K562 (cell line): ENCODE data around the gene PPIL6. TPM values are rescaled to one million over a fixed set of nuclear protein-coding genes. Genes with fewer than 3 reads are reported as not detected.

Source experiments
- ATAC-seq: fragments of 200-7000 bp; cut with Tn5 transposase; 3 replicates; pipeline ENCODE4 v1.9.1; 2020; ENCODE audit warnings: moderate library complexity
- BruUV-seq: library from RNA; stranded (reverse); fragments of 400-500 nt; replicated peaks from 2 replicates; lab custom pipeline; 2021; lab: Mats Ljungman, UMichigan
- CTCF ChIA-PET: fragments of 300-600 bp; formaldehyde crosslinking; extraction: SDS; loops from one replicate; lab custom pipeline; 2021; ENCODE audit warnings: low intra/inter-chr PET ratio; lab: Yijun Ruan, JAX
- POLR2A ChIA-PET: fragments of 300-600, 350-650 bp; sonication (Branson Sonifier 250); formaldehyde crosslinking; extraction: SDS; loops from one replicate; lab custom pipeline; 2021; ENCODE audit warnings: antibody characterized with exemption, inconsistent platforms; lab: Yijun Ruan, JAX
- DNase-seq, 4 experiments: peaks; one replicate each; pipeline versions ENCODE4 v3.0.0 to v3.0.0-alpha.2; 2011 to 2018; ENCODE audit warnings: low spot score in 3 of 4, mixed read lengths in 3 of 4; ENCODE audit errors: extremely low read depth in 1 of 4
- FAIRE-seq: peaks from 2 replicates; lab custom pipeline; 2011; peaks lifted over from hg19 to GRCh38; lab: Jason Lieb, UNC
- H2AFZ ChIP-seq: 2 replicates; pipeline ENCODE4 v1.6.0; 2011; ENCODE audit warnings: low read depth, low read length, control low read depth, inconsistent platforms
- H3K27ac ChIP-seq: fragments of 200-600 bp; 3 replicates; pipeline ENCODE4 v1.8.0; 2011; ENCODE audit warnings: low read depth, mild to moderate bottlenecking, control low read depth, inconsistent platforms, low read length, moderate library complexity, mixed read lengths; ENCODE audit errors: extremely low read depth
- H3K27me3 ChIP-seq, 2 experiments: fragments of 300-600 bp in 1 of 2; 2 replicates in 1 of 2; 3 replicates in 1 of 2; pipeline versions ENCODE4 v1.6.0 to v1.8.0; 2011; ENCODE audit warnings: inconsistent platforms in 2 of 2, low read length in 2 of 2, mild to moderate bottlenecking in 1 of 2, mixed read lengths in 1 of 2, moderate library complexity in 1 of 2; ENCODE audit not compliant: control insufficient read depth in 2 of 2, insufficient read depth in 2 of 2
- H3K36me3 ChIP-seq: fragments of 300-600 bp; 3 replicates; pipeline ENCODE4 v1.8.0; 2011; ENCODE audit warnings: mild to moderate bottlenecking, low read length, inconsistent platforms; ENCODE audit not compliant: control insufficient read depth, insufficient read depth
- H3K4me1 ChIP-seq, 2 experiments: fragments of 200-600 bp in 1 of 2; replicated peaks in 1 of 2; 2 replicates in 1 of 2; 3 replicates in 1 of 2; pipeline versions ENCODE4 v1.5.1 to v1.8.0; 2011; ENCODE audit warnings: inconsistent platforms in 2 of 2, low read length in 2 of 2, mild to moderate bottlenecking in 1 of 2, mixed read lengths in 1 of 2, moderate library complexity in 1 of 2; ENCODE audit not compliant: control insufficient read depth in 2 of 2, insufficient read depth in 2 of 2
- H3K4me2 ChIP-seq: 2 replicates; pipeline ENCODE4 v1.6.1; 2011; ENCODE audit warnings: low read length, control low read depth, inconsistent platforms, mixed read lengths; ENCODE audit not compliant: insufficient read depth
- H3K4me3 ChIP-seq: fragments of 200-600 bp; sonication (generic), shearing (Covaris generic); 2 replicates; pipeline ENCODE4 v1.5.1; 2016; ENCODE audit warnings: control low read depth, inconsistent platforms
- H3K79me2 ChIP-seq: fragments of 200-600 bp; 3 replicates; pipeline ENCODE4 v1.8.0; 2011; ENCODE audit warnings: low read length, inconsistent platforms; ENCODE audit not compliant: control insufficient read depth, insufficient read depth
- H3K9ac ChIP-seq, 2 experiments: 2 replicates each; pipeline versions ENCODE4 v1.6.0 to v1.6.1; 2011; ENCODE audit warnings: low read depth in 2 of 2, low read length in 2 of 2, control low read depth in 1 of 2, inconsistent platforms in 1 of 2, mild to moderate bottlenecking in 1 of 2, mixed read lengths in 1 of 2; ENCODE audit not compliant: insufficient read depth in 1 of 2
- H3K9me1 ChIP-seq: one replicate; pipeline ENCODE4 v1.6.0; 2011; ENCODE audit warnings: inconsistent platforms, mild to moderate bottlenecking, low read length, moderate library complexity; ENCODE audit not compliant: control insufficient read depth, insufficient read depth
- H3K9me3 ChIP-seq: replicated peaks from 2 replicates; pipeline ENCODE4 v1.5.1; 2011; ENCODE audit warnings: low read depth, low read length, inconsistent platforms; ENCODE audit not compliant: control insufficient read depth, insufficient read depth
- H4K20me1 ChIP-seq: replicated peaks from 2 replicates; pipeline ENCODE4 v1.6.1; 2011; ENCODE audit warnings: low read length, inconsistent platforms, mixed read lengths; ENCODE audit not compliant: control insufficient read depth, insufficient read depth
- CBFB ChIP-seq: sonication (generic); formaldehyde crosslinking; IDR thresholded peaks from 2 replicates; pipeline ENCODE4 v1.4.0; 2020; ENCODE audit warnings: mild to moderate bottlenecking, missing genetic modification reagents
- CBX5 ChIP-seq: IDR thresholded peaks from 2 replicates; pipeline ENCODE4 v1.6.1; 2014; ENCODE audit warnings: low read depth, borderline replicate concordance
- CHD4 ChIP-seq: fragments of 200-600 bp; sonication (generic); IDR thresholded peaks from 3 replicates; pipeline ENCODE4 v1.6.1; 2012; ENCODE audit warnings: low read depth, mild to moderate bottlenecking, mixed read lengths, low read length, inconsistent platforms; ENCODE audit not compliant: insufficient read depth, insufficient replicate concordance, poor library complexity, severe bottlenecking
- EZH2 ChIP-seq: IDR thresholded peaks from 2 replicates; pipeline ENCODE4 v1.6.1; 2012; ENCODE audit warnings: low read depth, mild to moderate bottlenecking, inconsistent platforms, low read length, borderline replicate concordance
- FOXK2 ChIP-seq, 2 experiments: fragments of 450-650 bp; IDR thresholded peaks in 1 of 2; conservative IDR thresholded peaks in 1 of 2; 2 replicates each; pipeline ENCODE4 v1.6.1; 2016; ENCODE audit warnings: low read depth in 2 of 2, mild to moderate bottlenecking in 1 of 2
- FOXO4 ChIP-seq: fragments of 450-650 bp; formaldehyde crosslinking; IDR thresholded peaks from 2 replicates; pipeline ENCODE4 v1.4.0; 2020; ENCODE audit warnings: mild to moderate bottlenecking, moderate library complexity
- HNRNPUL1 ChIP-seq: fragments of 200-400 bp; formaldehyde crosslinking; IDR thresholded peaks from 2 replicates; pipeline ENCODE4 v1.6.1; 2017; ENCODE audit warnings: low read length
- MBD2 ChIP-seq: sonication (generic); IDR thresholded peaks from 2 replicates; pipeline ENCODE4 v1.6.1; 2016; ENCODE audit warnings: low read depth, borderline replicate concordance
- PKNOX1 ChIP-seq: fragments of 450-650 bp; IDR thresholded peaks from 2 replicates; pipeline ENCODE4 v1.6.1; 2016
- PTTG1 ChIP-seq: fragments of 450-650 bp; IDR thresholded peaks from 2 replicates; pipeline ENCODE4 v1.6.1; 2016; ENCODE audit warnings: low read depth, mild to moderate bottlenecking, missing genetic modification characterization, missing compliant biosample characterization
- SMARCB1 ChIP-seq: IDR thresholded peaks from 2 replicates; pipeline ENCODE4 v1.6.1; 2011; ENCODE audit warnings: improper control_type of control experiment, low read depth; ENCODE audit not compliant: insufficient read length
- TAL1 ChIP-seq: fragments of 450-650 bp; IDR thresholded peaks from 2 replicates; pipeline ENCODE4 v1.6.1; 2016; ENCODE audit warnings: mild to moderate bottlenecking
- ZNF280A ChIP-seq: fragments of 450-650 bp; IDR thresholded peaks from 2 replicates; pipeline ENCODE4 v1.6.1; 2018; ENCODE audit warnings: mild to moderate bottlenecking, low read depth; ENCODE audit not compliant: partially characterized antibody
- ZNF282 ChIP-seq: sonication (generic); formaldehyde crosslinking; IDR thresholded peaks from 2 replicates; pipeline ENCODE4 v1.8.1; 2023; ENCODE audit warnings: missing genetic modification reagents
- ZNF668 ChIP-seq: fragments of 250-450 bp; sonication (Bioruptor Pico); IDR thresholded peaks from 2 replicates; pipeline ENCODE4 v1.8.0; 2022; ENCODE audit warnings: mild to moderate bottlenecking, inconsistent platforms
- WGBS: fragments of 100-300 bp; shearing (Covaris generic); methylation state at CpG from one replicate; pipeline ENCODE4 v1.1.6; 2016; ENCODE audit warnings: low coverage, mixed read lengths; ENCODE audit not compliant: insufficient coverage; ENCODE audit errors: missing lambda C conversion rate; 5-methylcytosine and 5-hydroxymethylcytosine counted together
- in situ Hi-C: fragments of 300-500 bp; cut with MboI; formaldehyde crosslinking; loops from 4 replicates; pipeline ENCODE4 v1.15.0; 2018; ENCODE audit warnings: inconsistent platforms, mixed read lengths
- intact Hi-C: fragments of 100-400 bp; cut with micrococcal nuclease; formaldehyde crosslinking; loops from 2 replicates; pipeline ENCODE4 v1.14.2; 2022
- polyA plus RNA-seq, 8 experiments: library from polyadenylated mRNA; depleted of rRNA in 4 of 8; stranded (reverse) in 5 of 8; unstranded in 3 of 8; fragments of >200 nt; fragmentation: Nextera tagmentation in 2 of 8; fragmentation: Illumina TruSeq in 1 of 8; extraction: Ambion mirVana in 2 of 8; extraction: Trizol in 1 of 8; gene quantifications; 2 replicates each; pipeline versions ENCODE4 v1.2.1 to v1.2.3, GENCODE V29; 2011 to 2014; ENCODE audit warnings: inconsistent platforms in 1 of 8, missing spikeins in 1 of 8
- total RNA-seq, 7 experiments: library from RNA; depleted of rRNA in 6 of 7; stranded (reverse); fragments of >200 nt in 6 of 7; fragmentation: Illumina TruSeq in 2 of 7; extraction: Trizol in 2 of 7; gene quantifications; 2 replicates each; pipeline versions ENCODE4 v1.2.1 to v1.2.3, GENCODE V29; 2011 to 2021; ENCODE audit warnings: low replicate concordance in 1 of 7

The PPIL6 gene
- total and polyA plus RNA-seq, 9 of the 15 experiments (the other 6 are each of a cell fraction or from before 2014, with no cell fraction given) = 0.03 to 0.98 (median 0.41) TPM; not detected in 1

GRCh38 chr6:109467696-109468095 lies 27.3 kb upstream of the PPIL6 start (continued):
- TF ChIP-seq CHD4 (no peak), TAL1 (no peak), EZH2 (no peak), PTTG1 (tag) (no peak), CBX5 (no peak), ZNF668 (CRISPR knock-in tag) (no peak), HNRNPUL1 (no peak), ZNF282 (CRISPR knock-in tag) (no peak), FOXK2 (conservative IDR thresholded peaks at IDR 0.05 in 1 of 2, IDR thresholded peaks at IDR 0.05 in 1 of 2; ENCODE audit: low read depth in 2 of 2) (no peak), CBFB (CRISPR knock-in tag) (no peak), MBD2 (no peak)

- POLR2A ChIA-PET = interaction anchor here (2.0 kb wide), 1 partner anchor 10 kb away, joined by 4 read pairs; the partner anchor contains the start of gene MICAL1
- ATAC-seq = no peak
- TF ChIP-seq PKNOX1 = no peak
- TF ChIP-seq FOXO4 (CRISPR knock-in tag) = no peak
- TF ChIP-seq ZNF280A = no peak
- no peak for TF ChIP-seq SMARCB1
- TF ChIP-seq, all 486 proteins: peak for 0
- DNase-seq = no peak
- intact Hi-C loops (no loop called here), in situ Hi-C loops (no loop called here)
- H3K9me3 ChIP-seq = no peaks in the 10 kb centered on the region
- H3K4me2 ChIP-seq = no peak overlapping the region
- H2AFZ ChIP-seq = no peak overlapping the region
- 94% methylated on average over 7 of the region's 7 CpGs for WGBS
- FAIRE-seq = no peak
- no peaks in the 10 kb centered on the region for H4K20me1 ChIP-seq
- no peak overlapping the region for H3K27ac ChIP-seq
- peaks cover 95% of the 10 kb centered on the region for H3K36me3 ChIP-seq
- no peak overlapping the region for H3K4me3 ChIP-seq
- CTCF ChIA-PET = no interaction called here
- no peaks in the 10 kb centered on the region for H3K27me3 ChIP-seq
- H3K4me1 ChIP-seq = no peaks in the 10 kb centered on the region
- BruUV-seq = no TSS peak
- H3K79me2 ChIP-seq = peaks cover 5% of the 10 kb centered on the region; the same call in 1 of the 3 replicates
- no peak overlapping the region; a peak in 1 of 4 replicates for H3K9ac ChIP-seq
- no peaks in the 10 kb centered on the region for H3K9me1 ChIP-seq
Measured at GRCh38 chr6:109466212-109466923, 25.9 kb upstream of the PPIL6 start.
